Ishikawa (cell line): ENCODE results near the gene AKT1S1.

ENCODE experiments used
- CEBPB ChIP-seq: IDR thresholded peaks from 2 replicates; pipeline ENCODE4 v1.6.1; 2012
- CREB1 ChIP-seq: IDR thresholded peaks from 2 replicates; pipeline ENCODE4 v1.6.1; 2012; ENCODE audit warnings: low read depth
- EGR1 ChIP-seq: IDR thresholded peaks from 2 replicates; pipeline ENCODE4 v1.6.1; 2012
- EP300 ChIP-seq: IDR thresholded peaks from 2 replicates; pipeline ENCODE4 v1.6.1; 2012; ENCODE audit warnings: borderline replicate concordance
- FOXM1 ChIP-seq: IDR thresholded peaks from 2 replicates; pipeline ENCODE4 v1.6.1; 2012; ENCODE audit warnings: low read depth, borderline replicate concordance
- MAX ChIP-seq: IDR thresholded peaks from 2 replicates; pipeline ENCODE4 v1.6.1; 2012
- NFIC ChIP-seq: IDR thresholded peaks from 2 replicates; pipeline ENCODE4 v1.6.1; 2012
- RAD21 ChIP-seq: IDR thresholded peaks from 2 replicates; pipeline ENCODE4 v1.6.1; 2012; ENCODE audit warnings: low read depth
- TAF1 ChIP-seq: IDR thresholded peaks from 2 replicates; pipeline ENCODE4 v1.6.1; 2012; ENCODE audit warnings: low read depth, mild to moderate bottlenecking
- TCF12 ChIP-seq: IDR thresholded peaks from 2 replicates; pipeline ENCODE4 v1.6.1; 2012; ENCODE audit warnings: low read depth
- TEAD4 ChIP-seq: IDR thresholded peaks from 2 replicates; pipeline ENCODE4 v1.6.1; 2012
- USF1 ChIP-seq: IDR thresholded peaks from 2 replicates; pipeline ENCODE4 v1.6.1; 2012
- YY1 ChIP-seq: IDR thresholded peaks from 2 replicates; pipeline ENCODE4 v1.6.1; 2012; ENCODE audit warnings: low read depth
- ZBTB7A ChIP-seq: IDR thresholded peaks from 2 replicates; pipeline ENCODE4 v1.6.1; 2012; ENCODE audit warnings: low read depth
- TF ChIP-seq, protein P1 (sequence below): IDR thresholded peaks from 2 replicates; pipeline ENCODE4 v1.6.1; 2012; ENCODE audit warnings: low read depth, mild to moderate bottlenecking

The AKT1S1 gene

GRCh38 chr19:49850221-49850486, 27.0 kb downstream of the AKT1S1 start:
- TF ChIP-seq ZBTB7A = no peak
- no peak for TF ChIP-seq CEBPB
- TF ChIP-seq EGR1 = no peak
- no peak for TF ChIP-seq MAX
- no peak for TF ChIP-seq TCF12
- TF ChIP-seq USF1 = no peak
- no peak for TF ChIP-seq RAD21

DNA sequence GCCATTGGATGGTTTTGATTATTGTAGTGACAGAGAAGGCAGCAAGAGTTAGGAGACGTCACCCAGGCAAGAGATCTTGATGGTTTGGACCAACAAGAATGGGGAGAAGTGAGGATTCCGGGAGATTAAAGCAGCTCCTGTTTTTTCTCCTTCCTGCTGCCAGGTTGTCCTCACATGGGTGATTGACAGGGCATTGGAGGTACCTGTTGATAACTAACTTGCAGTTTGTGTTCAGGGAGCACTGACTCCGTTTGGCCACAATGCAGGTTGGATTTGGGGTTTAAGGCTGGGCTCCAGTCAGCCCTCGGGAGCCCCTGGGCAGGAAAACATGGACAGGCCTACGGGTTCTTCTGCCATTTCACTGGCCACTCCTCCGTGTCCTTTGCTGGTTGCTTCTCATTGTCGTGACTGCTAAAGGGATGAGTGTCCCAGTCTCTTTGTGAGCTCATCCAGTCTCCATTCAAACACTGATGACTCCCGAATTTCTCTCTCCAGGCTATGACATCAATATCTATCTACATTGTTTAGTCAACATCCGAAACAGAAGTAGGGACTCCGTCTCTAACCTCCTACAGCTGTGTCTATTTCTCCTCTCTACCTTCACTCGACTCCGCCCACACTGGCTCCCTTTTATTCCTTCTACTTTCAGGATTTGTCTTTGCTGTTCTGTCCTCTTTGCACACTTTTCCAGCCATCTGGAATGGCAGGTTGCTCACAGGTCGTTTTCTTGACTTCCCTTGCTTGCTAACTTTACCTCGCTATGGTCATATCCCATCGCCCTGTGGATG, 27.5 kb downstream of the AKT1S1 start:
- no peak for TF ChIP-seq TAF1
- TF ChIP-seq MAX = no peak
- TF ChIP-seq CEBPB = no peak
- TF ChIP-seq, protein P1, sequence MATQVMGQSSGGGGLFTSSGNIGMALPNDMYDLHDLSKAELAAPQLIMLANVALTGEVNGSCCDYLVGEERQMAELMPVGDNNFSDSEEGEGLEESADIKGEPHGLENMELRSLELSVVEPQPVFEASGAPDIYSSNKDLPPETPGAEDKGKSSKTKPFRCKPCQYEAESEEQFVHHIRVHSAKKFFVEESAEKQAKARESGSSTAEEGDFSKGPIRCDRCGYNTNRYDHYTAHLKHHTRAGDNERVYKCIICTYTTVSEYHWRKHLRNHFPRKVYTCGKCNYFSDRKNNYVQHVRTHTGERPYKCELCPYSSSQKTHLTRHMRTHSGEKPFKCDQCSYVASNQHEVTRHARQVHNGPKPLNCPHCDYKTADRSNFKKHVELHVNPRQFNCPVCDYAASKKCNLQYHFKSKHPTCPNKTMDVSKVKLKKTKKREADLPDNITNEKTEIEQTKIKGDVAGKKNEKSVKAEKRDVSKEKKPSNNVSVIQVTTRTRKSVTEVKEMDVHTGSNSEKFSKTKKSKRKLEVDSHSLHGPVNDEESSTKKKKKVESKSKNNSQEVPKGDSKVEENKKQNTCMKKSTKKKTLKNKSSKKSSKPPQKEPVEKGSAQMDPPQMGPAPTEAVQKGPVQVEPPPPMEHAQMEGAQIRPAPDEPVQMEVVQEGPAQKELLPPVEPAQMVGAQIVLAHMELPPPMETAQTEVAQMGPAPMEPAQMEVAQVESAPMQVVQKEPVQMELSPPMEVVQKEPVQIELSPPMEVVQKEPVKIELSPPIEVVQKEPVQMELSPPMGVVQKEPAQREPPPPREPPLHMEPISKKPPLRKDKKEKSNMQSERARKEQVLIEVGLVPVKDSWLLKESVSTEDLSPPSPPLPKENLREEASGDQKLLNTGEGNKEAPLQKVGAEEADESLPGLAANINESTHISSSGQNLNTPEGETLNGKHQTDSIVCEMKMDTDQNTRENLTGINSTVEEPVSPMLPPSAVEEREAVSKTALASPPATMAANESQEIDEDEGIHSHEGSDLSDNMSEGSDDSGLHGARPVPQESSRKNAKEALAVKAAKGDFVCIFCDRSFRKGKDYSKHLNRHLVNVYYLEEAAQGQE = no peak
- no peak for TF ChIP-seq ZBTB7A
- TF ChIP-seq USF1 = no peak
- no peak for TF ChIP-seq NFIC
- TF ChIP-seq TEAD4 = no peak
- TF ChIP-seq CREB1 = no peak
- TF ChIP-seq FOXM1 = no peak

- TF ChIP-seq EGR1 (no peak), TEAD4 (no peak), YY1 (no peak), RAD21 (no peak), CEBPB (no peak), ZBTB7A (no peak), USF1 (no peak), NFIC (no peak), TCF12 (no peak), TAF1 (no peak), MAX (no peak), FOXM1 (no peak), EP300 (no peak)
- TF ChIP-seq, protein P1 = no peak
Measured at GRCh38 chr19:49848938-49849337, 28.2 kb downstream of the AKT1S1 start.

- TF ChIP-seq EGR1 (no peak), CREB1 (no peak), TCF12 (no peak), TAF1 (no peak), MAX (peak; percentile 12), USF1 (peak; percentile 79), EP300 (no peak), YY1 (no peak), FOXM1 (no peak), TEAD4 (no peak), NFIC (no peak), RAD21 (no peak)
Measured at GRCh38 chr19:49847731-49848696, 29.1 kb downstream of the AKT1S1 start.
